GM20000 (cell line): Measurements from ENCODE around the gene CLIC5.

Experiments
- DNase-seq: peaks from one replicate; pipeline ENCODE4 v3.0.0; 2012; ENCODE audit warnings: low spot score
- TF ChIP-seq, protein P1 (sequence below): IDR thresholded peaks from 2 replicates; pipeline ENCODE4 v1.5.1; 2012; ENCODE audit warnings: mild to moderate bottlenecking, control low read depth; ENCODE audit errors: extremely low read depth, missing control alignments

Gene CLIC5

DNA sequence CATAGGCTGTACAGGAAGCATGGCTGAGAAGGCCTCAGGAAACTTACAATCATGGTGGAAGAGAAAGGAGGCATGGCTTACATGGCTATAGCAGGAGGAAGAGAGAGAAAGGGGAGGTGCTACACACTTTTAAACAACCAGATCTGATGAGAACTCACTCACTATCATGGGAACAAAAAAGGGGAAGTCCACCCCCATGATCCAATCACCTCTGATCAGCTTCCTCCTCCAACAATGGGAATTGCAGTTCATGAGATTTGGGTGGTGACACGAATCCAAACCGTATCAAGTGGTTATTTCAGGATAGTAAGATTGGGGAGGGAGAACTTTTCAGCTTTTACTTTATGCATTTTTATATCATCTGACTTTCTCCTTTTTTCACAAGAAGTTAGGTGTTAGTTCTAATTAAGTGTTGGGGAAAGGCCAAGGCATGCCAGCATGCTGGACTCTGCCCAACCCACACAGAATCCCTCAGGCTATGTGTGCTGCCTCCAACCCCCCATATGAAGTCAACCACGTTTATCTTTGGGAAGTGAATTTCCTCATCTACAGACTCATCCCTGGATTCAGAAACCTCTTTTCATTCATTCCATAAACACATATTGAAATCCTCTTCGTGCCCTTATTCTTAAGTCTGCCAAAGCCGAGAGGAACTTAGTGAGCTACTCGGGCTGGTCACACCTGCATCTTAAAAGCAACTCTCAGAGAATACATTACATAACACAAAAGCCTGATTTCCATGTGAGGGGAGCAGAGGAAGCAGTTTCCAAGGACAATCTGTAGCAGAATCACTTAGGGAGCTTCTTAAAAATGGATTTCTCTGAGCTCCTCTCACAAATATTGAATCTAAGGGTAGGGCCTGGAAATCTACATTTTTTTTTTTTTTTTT lies 16.7 kb upstream of the CLIC5 start:
- TF ChIP-seq, protein P1, sequence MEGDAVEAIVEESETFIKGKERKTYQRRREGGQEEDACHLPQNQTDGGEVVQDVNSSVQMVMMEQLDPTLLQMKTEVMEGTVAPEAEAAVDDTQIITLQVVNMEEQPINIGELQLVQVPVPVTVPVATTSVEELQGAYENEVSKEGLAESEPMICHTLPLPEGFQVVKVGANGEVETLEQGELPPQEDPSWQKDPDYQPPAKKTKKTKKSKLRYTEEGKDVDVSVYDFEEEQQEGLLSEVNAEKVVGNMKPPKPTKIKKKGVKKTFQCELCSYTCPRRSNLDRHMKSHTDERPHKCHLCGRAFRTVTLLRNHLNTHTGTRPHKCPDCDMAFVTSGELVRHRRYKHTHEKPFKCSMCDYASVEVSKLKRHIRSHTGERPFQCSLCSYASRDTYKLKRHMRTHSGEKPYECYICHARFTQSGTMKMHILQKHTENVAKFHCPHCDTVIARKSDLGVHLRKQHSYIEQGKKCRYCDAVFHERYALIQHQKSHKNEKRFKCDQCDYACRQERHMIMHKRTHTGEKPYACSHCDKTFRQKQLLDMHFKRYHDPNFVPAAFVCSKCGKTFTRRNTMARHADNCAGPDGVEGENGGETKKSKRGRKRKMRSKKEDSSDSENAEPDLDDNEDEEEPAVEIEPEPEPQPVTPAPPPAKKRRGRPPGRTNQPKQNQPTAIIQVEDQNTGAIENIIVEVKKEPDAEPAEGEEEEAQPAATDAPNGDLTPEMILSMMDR, result no peak

DNA sequence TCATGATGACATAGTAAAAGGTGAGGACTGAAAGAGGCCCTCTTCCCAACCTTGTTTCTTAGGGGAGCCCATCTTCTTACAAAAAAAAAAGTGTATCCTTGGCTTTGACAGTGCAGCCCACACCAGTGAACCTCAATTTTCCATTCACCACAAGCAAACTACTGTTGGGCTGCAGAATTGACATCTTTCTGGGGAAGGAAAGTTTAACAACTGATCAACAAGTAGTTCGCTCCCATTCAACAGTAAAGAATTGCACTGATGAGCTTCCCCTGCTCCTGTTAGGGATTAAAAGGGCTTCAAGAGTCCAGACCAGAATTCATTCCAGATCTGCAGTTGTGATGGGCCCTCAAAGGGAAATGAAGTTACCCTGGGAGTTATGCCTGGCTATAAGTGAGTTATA lies 13.9 kb upstream of the CLIC5 start:
- no peak for DNase-seq
- TF ChIP-seq, protein P1, result no peak

More for the DNA sequence above, 16.7 kb upstream of the CLIC5 start:
- DNase-seq, result no peak

DNA sequence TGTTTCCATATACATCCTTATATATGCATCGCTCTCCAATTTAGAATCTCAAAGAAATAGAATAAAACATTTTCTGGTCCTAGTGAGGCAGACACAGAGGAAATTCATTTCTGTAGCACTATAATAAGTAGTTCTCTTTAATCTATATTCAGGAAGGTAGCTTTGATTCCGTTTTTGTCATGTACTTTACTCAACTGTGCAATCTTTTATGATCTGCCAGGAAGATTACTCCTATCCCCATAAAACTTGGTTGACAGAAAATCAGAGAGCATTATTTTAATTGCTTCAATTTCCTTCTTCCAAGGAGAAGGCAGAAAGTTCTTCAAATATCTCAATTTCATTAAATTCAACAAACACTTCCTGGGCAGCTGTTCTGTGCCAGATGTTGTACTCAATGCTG lies 10.6 kb upstream of the CLIC5 start:
- no peak for DNase-seq
- TF ChIP-seq, protein P1, result no peak

DNA sequence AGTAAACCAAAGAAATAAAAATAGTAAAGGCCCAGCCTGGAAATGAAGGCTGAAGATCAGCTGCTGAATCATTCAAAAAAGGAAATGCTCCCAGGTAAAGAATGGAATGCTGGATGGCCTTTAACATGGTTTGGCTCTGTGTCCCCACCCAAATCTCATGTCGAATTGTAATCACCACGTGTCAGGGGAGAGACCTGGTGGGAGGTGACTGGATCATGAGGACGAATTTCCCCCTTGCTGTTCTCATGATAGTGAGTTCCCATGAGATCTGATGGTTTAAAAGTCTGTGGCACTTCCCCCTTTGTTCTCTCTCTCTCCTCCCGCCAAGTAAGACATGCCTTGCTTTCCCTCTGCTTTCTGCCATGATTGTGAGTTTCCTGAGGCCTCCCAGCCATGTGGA lies 9.9 kb upstream of the CLIC5 start:
- no peak for DNase-seq
- TF ChIP-seq, protein P1, result no peak

DNA sequence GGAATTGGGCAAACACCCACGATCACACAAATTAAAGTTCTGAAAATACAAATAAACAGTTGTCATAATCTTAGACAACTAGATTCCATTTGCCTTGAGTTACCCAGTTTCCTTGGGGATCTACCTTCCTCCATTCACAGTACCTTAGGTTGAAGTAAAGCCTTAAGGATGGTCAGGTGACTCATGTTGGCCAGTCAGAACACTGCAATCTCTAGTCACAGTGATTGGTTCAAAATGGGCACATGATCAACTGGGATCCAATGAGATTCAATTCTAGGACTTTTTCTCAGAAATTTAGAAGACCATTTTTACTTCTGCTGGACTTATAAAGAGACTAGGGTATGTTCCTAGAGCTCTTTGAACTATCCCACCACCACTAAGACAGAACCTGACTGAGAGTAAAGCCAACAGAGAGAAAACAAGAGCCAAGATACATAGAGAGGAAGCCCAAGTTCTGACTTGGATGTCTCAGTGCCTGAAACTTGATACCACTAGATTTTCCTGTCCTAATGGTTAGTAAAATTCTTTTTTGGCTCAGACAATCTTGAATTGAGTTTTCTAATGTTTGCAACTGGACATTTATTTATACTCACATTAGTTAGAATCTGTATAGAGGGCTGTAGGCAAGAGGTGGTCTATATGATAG lies 8.6 kb upstream of the CLIC5 start:
- TF ChIP-seq, protein P1, result no peak
- DNase-seq, result no peak

DNA sequence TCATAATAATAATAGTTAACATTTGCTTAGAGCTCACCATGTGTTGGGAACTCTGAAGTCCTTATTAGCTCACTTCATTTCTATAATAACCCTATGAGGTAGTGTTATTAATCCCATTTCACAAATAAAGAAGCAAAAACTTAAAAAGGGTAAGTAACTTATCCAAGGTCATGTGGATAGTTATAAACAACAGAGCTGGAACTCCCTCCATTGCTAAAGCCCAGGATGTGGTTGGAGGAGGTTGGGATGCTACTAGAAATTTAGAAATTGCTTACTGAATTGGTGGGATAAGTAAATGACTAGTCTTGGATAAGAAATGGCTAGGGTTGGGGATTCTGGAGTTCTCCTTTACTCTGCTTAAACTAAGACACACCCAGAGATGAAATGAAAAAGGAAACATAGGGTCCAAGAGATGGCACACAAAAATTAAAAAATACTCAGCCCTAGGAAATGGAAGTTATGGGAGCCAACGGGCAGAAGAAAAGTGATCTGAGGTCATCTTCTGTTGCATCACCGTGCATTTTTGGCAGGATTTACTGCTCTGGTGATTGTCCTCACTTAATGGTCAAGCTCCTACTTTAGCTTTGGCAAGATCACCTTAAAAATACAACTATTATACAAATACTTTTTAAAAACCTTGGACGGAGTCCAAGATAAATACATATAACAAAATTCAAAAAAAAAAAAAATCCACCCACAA lies 7.7 kb upstream of the CLIC5 start:
- TF ChIP-seq, protein P1, result no peak
- no peak for DNase-seq
